Stimulated activated naive CD4-positive, alpha-beta T cell (primary cell): ENCODE measurements around the gene RPUSD4.

Experiments used
- DNase-seq, 6 experiments: peaks; one replicate each; lab custom pipeline; 2025; lab: John Stamatoyannopoulos, UW

The RPUSD4 gene

DNA sequence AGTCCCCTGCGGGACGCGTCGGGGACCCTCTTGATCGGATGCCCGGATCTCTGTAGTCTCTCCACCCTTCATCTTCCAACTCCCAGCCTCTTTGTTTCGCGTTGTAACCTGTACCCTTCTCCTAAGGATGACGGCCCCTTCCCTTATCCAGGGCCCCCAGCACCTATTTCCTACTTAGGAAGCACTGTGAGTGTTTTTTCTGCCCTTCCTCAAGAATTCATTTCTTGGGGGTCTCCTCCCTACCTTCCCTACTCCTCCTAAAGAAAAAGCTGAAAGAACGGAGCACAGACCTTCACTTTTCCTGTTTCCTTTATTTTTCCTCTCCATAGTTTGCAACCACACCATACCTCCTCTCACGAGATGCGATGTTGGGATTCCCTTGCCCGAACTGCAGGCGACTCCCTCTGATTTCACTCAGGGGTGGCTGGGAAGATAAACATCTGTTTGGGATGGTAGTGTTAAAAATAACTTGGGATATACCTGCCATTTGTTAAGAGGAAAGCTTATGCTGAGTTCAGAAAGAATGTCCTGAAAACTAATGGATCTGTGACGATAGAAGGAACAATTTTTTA lies 725 bp upstream of the RPUSD4 start:
- no peak for DNase-seq

DNA sequence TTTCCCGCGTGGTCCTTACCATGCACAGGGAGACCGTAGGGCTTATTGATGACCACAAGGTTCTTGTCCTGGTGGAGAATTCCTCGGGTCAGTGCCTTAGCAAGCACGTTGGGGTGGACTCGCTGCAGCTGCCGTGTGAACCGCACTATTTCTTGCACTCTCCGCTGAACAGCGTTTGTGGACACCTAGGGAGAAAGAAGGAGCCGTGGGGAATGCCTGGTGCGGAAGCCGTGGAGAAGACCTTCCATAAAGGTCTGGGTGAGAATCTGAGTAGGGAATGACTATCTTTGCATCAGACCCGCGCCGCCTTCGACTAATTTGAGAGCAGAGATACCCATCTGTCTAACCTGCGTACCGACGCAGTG lies 597 bp downstream of the RPUSD4 start:
- no peak for DNase-seq

DNA sequence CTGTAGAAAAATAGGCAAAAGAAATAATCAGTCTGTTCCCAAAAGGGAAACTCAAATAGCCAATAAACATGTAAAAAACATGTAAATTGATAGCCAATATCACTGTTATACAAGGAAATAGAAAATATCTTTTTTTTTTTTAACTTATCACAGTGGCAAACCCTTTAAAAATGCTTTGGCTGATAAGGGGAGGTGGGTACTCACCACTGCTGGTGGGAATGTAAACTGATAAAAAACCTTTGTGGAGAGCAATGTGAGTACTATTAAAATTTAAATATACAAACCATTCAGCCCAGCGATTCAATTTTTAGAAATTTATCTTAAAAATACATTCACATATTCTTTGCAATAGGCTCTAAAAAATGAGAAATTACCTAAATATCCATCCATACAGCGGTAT lies 3.6 kb downstream of the RPUSD4 start:
- DNase-seq = no peak

DNA sequence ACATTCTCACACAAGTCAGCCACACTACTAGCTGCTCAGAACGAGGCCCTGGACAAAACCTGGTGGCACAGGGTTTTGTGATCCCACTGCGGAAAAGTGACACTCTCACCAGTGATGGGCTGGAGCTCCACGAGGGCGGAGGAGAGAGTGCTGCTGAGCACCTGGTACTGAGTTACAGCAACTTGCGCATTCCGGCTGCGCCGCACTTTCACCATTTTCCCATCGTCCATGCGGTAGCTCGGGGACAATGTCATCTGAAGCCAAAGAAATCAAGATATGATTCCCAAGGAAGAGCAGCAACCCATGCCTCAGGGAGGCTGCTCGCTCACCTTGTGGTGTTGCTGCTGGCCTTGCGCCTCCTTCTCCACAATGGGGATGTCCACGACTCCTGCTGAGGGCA lies 6.1 kb downstream of the RPUSD4 start:
- no peak for DNase-seq

DNA sequence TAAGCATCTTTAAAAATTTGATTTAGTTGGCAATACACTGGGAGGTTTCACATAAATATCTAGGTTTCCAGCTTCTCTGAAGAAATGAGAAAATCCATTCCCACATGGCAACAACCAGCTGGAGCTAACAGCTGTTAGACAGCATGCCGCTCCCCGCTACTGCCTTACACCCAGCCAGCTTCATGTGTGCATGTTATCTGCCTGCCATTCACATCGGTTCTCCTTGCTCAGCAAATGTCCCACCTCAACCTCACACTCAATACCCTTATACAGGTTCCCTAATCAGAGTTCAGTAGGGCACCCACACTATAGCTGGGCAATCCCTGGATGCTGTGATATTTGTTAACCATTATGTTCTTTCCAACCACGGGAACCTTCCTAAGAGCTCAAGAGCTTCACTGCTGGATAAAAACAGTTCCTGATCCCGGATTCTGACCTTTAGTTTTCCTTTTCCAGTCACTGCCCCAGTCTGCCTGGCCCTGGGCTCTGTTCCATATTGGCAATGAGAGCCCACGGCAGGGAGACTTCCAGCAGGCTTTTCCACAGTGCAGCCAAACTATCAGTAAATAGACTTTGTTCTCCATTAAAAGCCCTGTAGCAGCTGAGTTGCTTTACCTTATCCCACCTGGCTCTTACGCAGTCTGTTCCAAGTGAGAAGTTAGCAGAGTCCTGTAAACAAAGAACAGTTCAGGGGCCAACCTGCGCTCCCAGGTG lies 8.6 kb downstream of the RPUSD4 start:
- no peak for DNase-seq

DNA sequence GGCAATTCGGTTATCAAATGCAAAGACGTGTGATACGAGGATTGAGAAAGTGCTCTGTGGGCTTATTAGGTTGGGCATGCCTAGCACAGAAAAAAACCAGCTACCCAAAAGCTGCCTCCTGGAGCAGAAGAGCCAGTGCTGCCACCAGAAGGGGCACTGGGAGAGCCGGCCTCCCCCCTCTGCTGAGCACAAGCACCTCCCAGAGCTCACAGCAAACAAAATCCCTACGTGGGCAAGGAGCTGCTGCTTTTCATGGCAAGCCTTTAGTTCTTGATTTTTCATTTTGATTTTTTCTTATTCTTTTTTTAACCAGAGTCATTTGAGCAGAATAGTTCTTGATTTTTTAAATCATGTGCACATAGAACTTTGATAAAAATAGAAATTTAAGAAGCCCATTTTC lies 12.8 kb downstream of the RPUSD4 start:
- DNase-seq = no peak

DNA sequence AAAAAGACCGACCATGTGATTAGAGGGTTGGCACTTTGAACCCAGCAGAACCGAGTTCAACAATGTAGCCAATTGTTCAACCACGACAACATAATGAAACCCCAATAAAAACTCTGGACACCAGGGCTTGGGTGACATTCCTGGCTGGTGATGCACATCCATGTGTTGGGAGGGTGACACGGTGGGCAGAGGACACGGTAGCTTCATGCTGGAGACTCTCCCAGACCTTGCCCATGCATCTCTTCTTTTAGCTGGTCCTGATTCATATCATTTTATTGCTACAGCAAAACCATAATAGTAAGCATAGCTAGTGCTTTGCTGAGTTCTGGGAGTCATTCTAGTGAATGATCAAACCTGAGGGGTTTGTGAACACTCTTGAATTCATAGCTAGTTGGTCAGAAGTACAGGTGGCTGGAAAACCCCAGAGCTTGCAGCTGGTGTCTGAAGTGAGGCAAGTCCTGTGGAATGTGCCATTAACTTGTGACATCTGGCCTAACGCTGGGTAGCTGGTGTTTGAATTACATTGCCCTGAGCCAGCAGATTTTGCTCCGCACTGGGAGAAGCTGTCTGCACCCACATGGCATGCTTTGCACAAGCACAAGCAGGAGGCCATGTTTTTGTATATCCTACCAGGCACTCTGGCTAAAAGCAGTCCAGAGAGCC lies 14.0 kb downstream of the RPUSD4 start:
- DNase-seq = no peak

DNA sequence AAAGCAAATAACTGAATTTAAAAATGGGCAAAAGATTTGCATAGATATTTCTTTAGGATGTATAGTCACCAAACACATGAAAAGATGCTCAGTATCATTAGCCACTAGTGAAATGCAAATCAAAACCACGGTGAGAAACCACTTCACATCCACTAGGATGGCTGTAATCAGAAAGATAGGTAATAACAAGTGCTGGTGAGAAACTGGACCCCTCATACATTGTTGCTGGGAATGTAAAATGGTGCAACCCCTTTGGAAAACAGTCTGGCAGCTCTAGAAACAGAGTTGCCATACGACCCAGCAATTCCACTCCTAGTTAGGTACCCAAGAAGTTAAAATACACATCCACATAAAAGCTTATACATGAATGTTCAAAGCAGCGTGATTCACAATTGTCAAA lies 16.3 kb downstream of the RPUSD4 start:
- no peak for DNase-seq

DNA sequence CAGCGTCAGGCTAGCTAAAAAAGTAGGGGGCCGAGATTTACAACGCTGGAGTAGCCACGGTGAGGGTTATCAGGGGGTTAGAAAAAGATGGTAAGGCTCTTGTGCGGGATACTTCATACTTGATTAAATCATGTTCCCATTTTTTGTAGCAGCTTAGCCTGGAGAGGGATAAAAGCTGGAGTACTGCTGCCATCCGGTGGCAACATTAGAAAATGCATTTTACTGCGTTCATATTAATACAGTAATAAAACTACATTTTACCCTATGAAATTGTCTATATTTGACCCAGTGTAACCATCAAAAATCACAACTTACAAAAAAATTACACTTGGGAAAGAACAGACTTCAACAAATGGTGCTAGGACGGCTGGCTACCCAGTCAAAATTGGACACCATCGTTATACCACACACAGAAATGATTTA lies 17.3 kb downstream of the RPUSD4 start:
- peak in 4 of 6 experiments; percentile 2 to 24 (median 14) for DNase-seq

DNA sequence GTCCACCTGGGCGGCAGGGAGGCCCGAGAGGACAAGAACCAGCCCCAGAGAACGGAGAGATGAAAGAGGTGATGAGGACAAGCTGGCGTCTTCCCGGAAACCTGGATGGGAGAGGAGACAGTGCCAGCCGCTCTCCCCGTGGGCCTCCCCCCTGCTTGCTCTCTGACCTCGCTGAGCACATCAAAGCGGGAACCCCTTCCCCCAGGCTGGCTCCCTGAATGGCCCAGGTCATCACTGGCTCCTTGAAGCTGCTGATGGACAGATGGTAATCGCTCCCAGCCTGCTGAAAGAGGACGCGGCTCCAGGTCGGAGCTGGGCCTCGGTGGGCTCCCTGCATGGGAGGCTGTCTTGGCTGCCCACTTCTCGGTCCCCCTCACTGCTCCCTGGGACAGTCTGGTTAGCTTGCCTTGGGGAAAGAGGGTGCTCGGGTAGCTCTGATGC lies 18.4 kb downstream of the RPUSD4 start:
- no peak for DNase-seq

DNA sequence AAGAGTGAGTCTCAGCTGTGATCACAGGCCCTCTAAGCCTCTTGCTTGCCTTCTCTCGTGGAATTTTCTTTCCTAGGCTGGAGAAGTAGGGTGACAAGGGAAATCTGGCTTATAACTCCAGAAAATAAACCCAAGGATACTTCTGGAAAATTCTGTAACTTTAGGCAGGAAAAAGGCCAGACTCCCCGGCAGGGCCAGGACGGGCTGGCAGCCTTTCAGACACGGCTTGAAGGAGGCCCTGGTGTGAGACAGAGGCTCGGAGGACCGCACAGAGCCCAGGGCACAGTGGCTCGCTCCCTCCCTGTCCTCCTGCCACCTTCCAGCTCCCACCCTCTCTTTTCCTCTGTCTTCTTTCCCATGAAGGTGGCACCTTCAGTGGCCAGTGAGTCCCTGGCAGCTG lies 19.1 kb downstream of the RPUSD4 start:
- no peak for DNase-seq

DNA sequence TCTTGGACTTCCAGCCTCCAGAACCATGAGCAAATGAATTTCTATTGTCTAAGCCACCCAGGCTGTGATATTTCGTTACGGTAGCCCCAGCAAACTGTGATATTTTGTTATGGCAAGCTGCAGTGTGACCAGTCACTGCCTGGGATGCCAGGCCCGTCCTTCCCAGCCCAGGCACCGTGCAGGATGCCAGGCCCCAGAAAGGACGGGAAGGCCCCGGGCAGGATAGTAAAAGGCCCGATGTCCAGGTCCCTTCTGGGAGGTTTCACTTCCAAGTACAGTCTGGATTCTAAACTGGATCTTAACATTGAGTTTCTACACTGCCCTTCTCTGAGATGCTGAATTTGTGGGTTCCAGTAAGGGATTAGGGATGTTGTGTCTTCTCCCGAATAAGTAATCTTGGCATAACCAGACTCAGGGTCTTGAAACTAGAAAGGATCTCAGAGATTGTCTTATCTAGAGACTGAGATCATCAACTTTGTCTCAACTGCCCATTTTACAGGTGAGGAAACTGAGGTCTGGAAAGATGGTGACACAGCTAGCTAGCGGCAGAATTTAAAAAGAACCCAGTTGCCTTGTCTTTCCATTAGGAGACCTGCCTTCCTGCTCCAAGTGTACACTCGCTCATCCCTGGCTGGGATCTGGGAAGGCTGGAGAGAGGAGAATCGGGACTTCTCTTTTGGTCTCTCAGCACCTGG lies 19.9 kb downstream of the RPUSD4 start:
- no peak for DNase-seq

DNA sequence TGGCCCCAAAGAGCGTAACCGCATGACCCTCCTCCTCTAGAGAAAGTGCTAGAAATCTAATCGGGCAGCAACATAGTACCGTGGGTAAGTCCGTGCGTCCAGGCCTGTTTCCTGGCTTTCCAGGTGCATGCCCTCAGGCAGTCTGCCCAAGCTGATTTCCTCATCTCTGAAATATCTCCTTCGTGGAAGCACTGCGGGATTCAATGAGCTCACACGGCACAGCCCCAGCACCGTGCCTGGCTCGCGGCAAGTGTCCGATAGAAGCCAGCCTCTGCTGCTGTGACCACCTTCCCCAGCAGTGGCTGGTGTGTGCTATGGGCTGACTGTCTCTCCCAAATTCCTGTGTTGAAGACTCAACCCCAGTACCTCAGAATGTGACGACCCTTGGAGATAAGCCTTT lies 20.7 kb downstream of the RPUSD4 start:
- DNase-seq = no peak

DNA sequence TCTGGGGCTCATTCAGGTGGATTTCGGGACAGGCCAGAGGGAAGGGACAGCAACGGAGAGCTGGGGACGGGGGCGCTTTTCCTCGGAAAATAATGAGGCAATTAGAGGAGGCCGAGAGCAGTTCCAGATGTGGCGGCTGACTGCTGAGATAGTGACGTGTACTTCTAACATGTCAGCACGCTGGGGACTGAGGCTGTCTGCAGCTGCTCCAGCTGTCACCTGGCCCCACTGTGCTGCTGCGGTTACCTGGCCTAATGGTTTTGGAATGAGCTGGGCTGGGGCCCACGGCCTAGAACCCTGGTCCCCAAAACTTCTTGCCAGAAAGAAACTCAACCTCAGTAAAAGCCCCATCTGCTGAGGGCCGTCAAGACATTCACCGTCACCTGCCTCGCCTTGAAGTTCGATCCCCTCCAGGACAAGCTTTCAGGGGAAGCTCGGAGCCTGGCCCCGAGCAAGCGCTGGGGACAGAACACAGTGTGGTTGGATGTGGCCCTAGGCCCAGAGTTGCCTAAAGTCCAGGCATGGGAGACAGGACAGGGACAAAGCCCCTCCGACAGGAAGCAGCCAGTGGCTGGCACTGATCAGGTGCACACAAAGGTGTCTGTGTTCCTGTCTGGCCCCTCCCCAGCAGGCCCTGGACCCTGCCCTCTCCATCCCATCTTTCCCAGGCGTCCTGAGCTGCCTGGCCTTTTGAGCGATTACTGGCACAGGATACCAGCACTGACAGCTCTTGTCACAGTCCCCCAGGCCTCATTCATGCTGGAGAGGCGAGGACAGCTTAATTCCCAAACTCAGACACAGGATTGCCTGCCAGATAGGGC lies 22.1 kb downstream of the RPUSD4 start:
- no peak for DNase-seq

DNA sequence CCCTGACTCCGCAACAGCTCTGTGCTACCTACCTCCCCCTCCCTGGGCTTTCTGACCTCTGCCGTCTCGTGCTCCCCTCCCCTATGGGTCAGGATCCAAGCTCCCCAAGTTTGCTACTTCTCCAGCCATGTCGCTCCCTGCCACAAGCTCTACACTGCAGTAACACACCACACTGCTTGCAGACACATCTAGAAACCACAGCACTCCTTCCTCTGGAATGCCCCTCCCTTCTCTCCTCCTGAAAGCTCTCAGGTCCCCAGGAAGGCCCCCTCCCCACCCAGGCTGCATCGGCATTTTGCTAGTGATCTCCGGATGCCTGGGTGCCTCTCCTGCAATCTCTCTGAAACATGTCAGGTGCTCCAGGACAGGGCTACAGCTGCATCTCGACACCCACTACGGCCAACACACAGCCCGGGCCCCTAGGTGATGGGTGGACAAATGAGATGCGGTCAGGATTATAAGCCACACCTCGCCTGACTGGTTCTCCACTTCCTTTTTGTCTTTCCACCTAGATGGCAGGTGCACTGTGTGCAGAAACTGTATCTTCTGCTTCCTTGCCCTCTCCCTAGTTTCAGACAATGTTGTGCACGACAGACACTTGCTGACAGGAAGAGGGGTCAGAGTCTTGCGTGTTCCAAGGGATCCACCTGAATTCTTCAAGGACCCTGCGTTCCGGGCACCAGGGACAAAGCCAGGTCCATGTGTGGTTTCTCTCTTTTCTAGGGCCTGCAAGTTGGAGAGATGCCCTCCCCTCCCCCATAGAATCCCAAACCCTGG lies 22.9 kb downstream of the RPUSD4 start:
- DNase-seq = no peak

DNA sequence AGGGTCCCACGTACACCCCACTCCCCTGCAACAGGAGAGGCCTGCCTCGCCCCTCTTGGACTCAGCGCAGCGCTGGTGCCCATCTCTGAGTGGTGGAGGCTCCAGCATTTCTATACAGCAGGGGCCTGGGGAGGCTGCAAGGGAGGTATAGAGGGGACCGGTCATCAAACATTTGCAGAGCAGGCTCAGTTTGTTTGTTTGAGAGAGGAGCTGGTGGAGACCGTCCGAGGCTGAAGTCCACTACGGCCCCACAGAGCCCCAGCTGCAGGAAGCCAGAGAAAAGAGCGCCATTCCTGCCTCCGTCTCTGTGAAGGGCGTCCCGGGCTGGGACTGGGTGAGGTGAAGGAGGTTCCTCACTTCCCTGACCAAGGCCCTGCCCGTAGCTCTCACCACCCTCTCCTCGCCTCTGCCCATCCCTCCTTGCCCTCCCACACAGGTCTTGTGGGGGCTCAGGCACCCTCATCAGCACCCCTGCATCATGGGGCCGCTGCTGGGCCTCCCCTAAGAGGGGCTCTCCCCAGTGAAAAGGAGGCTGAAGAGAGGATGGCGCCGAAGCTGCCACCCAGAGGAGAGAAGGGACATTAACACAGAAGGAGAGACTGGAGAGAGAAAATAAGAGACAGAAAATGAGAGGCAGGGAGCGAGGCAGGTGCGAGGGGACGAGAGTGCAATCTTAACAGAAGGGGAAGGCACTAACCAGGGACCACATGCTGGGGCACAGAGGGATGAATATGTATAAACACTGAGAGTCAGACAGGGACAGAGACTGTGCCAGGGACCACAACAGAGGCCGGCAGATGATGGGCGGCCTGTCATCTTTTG lies 24.5 kb downstream of the RPUSD4 start:
- no peak for DNase-seq

DNA sequence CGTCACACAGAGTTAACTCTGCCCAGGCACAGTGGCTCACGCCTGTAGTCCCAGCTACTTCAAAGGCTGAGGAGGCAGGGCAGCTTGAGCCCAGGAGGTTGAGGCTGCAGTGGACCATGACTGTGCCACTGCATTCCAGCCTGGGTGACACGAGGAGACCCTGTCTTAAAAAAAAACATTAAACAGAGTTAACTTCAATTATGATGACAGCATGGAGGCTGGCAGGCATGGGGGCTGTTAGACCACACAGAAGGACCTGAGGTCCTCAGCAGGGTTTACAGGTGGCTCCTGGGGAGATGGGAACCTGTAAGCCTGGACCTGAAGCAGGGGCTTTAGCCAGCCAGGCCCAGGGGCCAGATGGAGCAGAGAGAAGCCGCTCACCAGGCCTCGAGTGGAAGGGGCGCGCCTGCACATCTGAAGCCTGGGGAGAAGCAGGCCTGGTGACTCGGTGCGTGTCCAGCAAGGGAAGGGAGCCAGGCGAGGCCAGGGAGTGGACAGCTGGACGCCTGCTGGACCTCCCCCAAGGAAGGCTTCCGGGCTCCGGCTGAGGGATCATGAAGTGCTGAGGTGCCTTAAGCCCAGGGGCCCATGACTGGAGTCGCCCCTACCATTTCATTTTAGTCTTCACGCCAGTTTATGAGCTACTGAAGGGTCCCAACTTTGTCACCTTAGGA lies 25.3 kb downstream of the RPUSD4 start:
- no peak for DNase-seq

DNA sequence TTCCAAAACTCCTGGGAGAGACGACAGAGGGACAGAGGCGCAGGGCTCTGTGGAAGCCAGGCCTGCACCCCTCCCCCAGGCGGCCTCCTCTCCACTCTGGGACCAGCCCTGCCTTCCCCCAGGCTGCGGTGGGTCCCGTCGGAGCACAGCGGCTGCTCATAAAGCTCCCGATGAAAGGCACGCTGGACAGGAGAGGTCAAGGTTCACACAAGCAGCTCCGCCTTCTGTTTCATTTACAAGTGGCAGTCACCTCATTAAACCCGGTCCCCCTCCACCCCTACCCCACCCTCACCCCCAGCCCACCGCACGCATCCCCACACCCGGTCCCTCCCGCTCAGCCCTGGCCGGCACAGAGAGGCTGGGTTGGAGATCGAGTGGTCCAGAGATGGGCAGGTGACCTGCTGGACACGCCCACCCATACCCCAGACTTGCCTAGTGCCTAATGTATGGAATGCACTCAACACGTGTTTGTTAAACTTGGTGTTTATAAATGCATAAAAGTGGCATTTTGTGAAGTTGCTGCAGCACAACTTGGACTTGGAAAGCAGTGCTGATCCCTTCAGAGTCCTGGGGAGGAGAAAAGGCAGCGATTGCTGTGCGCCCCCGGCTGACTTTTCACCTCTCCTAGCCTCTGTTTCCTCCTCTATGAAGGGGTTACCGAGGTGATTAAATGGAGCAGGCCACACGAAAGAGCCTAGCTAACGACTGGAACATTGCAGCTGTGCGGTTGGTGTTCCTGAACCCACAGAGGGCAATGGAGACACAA lies 26.0 kb downstream of the RPUSD4 start:
- DNase-seq = no peak
